Measurements from ENCODE around the gene PSMD3.
"Not testable (repeated sequence)": the region's sequence is repeated elsewhere in the genome, so short reads cannot be mapped to it uniquely, and the experiment has no call there.

Gene PSMD3

DNA sequence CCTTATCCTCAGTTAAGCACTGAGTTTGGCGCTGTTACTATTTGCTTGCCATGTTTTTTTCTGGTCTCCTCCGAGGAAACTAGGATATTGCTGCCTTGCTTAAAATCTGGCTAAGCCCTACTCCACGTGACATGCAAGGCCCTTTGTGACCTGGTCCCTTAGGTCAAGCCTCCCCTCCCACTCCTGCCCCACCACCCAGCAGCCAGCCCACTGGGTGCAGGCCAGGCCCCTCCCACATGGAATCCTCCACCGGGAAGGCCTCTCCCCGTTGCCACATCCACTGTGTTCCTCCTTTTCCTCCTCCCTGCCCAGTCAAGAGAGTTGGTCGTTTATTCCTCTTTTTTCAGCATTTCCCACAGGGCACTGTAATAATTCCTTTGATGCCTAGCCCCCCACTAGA, 16.2 kb downstream of the PSMD3 start:
- DNase-seq (ENCODE audit: low read depth) = no peak

DNA sequence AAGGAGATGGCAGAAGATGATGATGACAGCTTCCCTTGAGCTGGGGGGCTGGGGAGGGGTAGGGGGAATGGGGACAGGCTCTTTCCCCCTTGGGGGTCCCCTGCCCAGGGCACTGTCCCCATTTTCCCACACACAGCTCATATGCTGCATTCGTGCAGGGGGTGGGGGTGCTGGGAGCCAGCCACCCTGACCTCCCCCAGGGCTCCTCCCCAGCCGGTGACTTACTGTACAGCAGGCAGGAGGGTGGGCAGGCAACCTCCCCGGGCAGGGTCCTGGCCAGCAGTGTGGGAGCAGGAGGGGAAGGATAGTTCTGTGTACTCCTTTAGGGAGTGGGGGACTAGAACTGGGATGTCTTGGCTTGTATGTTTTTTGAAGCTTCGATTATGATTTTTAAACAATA, 16.9 kb downstream of the PSMD3 start:
- no peak for DNase-seq (ENCODE audit: low read depth)

DNA sequence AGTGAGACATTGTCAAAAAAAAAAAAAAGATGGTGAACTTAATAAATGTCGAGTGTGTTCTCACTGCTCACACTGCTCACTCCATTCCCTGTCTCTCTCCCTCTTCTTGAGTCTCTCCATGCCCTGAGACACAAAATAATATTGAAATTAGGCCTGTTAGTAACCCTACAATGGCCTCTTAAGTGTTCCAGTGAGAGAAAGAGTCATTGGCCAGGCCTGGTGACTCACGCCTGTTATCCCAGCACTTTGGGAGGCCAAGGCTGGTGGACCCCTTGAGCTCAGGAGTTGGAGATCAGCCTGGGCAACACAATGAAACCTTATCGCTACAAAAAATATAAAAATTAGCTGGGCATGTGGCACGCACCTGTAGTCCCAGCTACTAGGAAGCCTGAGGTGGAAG, 18.5 kb downstream of the PSMD3 start:
- DNase-seq (ENCODE audit: low read depth) = no peak

DNA sequence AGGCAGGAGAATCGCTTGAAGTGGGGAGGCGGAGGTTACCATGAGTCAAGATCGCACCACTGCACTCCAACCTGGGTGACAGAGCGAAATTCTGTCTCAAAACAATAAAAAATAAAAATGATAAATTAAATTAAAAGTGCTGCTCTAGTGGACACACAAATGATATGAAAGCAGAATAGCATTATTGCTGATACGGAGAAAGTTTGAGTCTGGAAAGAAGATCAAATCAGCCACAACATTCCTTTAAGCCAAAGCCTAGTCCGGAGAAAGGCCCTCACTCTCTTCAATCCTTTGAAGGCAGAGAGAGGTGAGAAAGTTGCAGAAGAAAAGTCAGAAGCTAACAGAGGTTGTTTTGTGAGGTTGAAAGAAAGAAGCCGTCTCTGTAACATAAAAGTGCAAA, 19.6 kb downstream of the PSMD3 start:
- DNase-seq (ENCODE audit: low read depth) = no peak

DNA sequence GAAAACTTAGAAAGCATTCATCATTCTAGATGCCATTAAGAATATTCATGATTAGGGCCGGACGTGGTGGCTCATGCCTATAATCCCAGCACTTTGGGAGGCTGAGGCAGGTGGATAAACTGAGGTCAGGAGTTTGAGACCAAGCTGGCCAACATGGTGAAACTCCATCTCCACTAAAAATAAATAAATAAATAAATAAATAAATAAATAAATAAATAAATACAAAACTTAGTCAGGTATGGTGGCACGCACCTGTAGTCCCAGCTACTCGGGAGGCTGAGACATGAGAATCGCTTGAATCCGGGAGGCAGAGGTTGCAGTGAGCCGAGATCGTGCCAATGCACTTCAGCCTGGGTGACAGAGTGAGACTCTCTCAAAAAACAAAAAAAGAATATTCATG, 20.7 kb downstream of the PSMD3 start:
- DNase-seq (ENCODE audit: low read depth) = not testable (repeated sequence)

DNA sequence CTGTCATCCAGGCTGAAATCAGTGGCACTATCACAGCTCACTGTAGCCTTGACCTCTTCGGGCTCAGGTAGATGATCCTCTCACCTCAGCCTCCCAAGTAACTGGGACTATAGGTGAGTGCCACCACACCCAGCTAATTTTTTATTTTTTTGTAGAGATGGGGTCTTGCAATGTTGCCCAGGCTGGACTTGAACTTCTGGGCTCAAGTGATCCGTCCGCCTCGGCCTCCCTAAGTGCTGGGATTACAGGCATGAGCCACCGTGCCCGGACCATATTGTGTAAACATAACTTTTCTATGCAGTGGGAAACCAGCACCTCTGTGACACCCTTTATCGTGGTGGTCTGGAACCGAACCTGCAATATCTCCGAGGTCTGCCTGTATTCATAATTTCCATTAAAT, 23.5 kb downstream of the PSMD3 start:
- no peak for DNase-seq (ENCODE audit: low read depth)

DNA sequence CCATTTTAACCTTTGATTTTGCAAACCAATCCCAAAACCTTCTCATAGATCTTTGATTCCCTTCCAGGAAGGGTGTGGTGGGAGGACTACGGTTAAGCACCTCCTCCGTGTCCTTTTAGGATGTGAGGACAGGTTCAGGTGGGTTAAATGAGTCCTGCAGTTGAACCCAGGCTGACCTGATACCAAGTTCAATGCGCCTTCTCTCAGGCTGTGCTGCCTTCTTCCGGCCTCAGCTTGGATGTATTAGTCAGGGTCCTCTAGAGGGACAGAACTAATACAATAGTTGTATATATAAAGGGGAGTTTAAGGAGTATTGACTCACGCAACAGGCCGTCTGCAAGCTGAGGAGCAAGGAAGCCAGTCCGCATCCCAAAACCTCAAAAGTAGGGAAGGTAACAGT, 24.1 kb downstream of the PSMD3 start:
- DNase-seq (ENCODE audit: low read depth) = no peak

DNA sequence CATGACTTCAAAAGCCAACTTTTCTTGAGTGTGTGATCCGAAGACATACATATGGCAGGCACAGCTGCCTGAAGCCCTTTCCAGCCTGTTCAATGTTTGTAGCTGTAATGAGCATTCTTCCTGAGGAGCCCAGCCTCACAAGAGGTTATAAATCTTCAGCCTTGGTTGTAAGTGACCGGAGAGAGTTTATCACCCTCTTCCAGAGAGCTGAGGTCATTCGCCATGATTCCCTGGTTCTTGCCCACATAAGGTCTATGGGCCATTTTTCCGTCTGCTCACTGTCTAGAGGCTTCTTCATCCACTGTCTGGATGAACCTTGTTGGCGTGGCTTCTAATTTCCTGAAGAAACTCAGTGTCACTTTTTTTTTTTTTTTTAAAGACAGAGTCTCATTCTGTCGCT, 24.9 kb downstream of the PSMD3 start:
- DNase-seq (ENCODE audit: low read depth) = no peak

DNA sequence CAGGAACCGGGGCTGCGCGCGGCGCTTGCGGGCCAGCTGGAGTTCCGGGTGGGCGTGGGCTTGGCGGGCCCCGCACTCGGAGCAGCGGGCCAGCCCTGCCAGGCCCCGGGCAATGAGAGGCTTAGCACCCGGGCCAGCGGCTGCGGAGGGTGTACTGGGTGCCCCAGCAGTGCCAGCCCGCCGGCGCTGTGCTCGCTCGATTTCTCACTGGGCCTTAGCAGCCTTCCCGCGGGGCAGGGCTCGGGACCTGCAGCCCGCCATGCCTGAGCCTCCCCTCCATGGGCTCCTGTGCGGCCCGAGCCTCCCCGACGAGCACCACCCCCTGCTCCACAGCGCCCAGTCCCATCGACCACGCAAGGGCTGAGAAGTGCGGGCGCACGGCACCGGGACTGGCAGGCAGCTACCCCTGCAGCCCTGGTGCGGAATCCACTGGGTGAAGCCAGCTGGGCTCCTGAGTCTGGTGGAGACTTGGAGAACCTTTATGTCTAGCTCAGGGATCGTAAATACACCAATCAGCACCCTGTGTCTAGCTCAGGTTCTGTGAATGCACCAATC, 30.4 kb downstream of the PSMD3 start:
- not testable (repeated sequence) for DNase-seq (ENCODE audit: low read depth)

DNA sequence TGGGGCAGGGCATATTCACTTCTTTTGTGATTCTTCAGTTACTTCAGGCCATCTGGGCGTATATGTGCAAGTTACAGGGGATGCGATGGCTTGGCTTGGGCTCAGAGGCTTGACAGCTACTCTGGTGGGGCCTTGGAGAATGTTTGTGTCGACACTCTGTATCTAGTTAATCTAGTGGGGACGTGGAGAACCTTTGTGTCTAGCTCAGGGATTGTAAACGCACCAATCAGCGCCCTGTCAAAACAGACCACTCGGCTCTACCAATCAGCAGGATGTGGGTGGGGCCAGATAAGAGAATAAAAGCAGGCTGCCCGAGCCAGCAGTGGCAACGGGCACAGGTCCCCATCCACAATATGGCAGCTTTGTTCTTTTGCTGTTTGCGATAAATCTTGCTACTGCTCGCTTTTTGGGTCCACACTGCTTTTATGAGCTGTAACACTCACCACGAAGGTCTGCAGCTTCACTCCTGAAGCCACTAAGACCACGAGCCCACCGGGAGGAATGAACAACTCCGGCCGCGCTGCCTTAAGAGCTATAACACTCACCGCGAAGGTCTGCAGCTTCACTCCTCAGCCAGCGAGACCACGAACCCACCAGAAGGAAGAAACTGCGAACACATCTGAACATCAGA, 31.5 kb downstream of the PSMD3 start:
- not testable (repeated sequence) for DNase-seq (ENCODE audit: low read depth)

DNA sequence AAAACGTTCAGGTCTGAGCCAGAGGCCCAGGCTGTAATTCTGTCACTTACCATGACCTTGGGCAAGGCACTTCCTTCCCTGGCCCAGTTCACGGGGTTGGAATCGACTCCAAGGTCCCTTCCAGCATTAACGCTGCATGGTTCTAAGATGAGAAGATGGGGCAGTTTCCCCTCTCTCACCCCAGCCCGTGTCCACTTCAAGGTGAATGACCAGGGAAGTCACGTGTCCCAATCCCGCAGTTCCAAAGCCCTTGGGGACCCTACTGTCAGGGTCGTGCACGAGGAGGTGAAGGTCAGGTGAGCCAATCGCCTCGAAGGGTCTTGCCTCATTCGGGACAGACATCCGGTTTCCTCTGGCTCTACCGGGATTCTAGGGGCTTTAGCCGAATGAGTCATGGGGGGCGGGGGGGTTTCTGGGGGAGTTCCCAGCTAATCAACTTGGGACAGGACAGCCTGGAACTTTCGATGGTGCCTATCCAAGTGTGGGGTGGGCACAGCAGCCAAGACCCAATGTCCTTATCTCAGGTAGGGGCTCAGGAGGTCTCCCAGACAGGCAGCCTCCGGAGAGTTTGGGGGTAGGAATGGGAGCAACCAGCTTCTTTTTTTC, 33.9 kb downstream of the PSMD3 start:
- no peak for DNase-seq (ENCODE audit: low read depth)

DNA sequence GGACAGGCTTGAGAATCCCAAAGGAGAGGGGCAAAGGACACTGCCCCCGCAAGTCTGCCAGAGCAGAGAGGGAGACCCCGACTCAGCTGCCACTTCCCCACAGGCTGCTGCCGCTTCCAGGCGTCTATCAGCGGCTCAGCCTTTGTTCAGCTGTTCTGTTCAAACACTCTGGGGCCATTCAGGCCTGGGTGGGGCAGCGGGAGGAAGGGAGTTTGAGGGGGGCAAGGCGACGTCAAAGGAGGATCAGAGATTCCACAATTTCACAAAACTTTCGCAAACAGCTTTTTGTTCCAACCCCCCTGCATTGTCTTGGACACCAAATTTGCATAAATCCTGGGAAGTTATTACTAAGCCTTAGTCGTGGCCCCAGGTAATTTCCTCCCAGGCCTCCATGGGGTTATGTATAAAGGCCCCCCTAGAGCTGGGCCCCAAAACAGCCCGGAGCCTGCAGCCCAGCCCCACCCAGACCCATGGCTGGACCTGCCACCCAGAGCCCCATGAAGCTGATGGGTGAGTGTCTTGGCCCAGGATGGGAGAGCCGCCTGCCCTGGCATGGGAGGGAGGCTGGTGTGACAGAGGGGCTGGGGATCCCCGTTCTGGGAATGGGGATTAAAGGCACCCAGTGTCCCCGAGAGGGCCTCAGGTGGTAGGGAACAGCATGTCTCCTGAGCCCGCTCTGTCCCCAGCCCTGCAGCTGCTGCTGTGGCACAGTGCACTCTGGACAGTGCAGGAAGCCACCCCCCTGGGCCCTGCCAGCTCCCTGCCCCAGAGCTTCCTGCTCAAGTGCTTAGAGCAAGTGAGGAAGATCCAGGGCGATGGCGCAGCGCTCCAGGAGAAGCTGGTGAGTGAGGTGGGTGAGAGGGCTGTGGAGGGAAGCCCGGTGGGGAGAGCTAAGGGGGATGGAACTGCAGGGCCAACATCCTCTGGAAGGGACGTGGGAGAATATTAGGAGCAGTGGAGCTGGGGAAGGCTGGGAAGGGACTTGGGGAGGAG, 34.7 kb downstream of the PSMD3 start, which contains the start of gene CSF3:
Gene CSF3 (plus strand): TSS at position 436 of the 993 bp plus-strand sequence. CDS start 35 bp downstream, at position 471.
- DNase-seq (ENCODE audit: low read depth) = no peak

DNA sequence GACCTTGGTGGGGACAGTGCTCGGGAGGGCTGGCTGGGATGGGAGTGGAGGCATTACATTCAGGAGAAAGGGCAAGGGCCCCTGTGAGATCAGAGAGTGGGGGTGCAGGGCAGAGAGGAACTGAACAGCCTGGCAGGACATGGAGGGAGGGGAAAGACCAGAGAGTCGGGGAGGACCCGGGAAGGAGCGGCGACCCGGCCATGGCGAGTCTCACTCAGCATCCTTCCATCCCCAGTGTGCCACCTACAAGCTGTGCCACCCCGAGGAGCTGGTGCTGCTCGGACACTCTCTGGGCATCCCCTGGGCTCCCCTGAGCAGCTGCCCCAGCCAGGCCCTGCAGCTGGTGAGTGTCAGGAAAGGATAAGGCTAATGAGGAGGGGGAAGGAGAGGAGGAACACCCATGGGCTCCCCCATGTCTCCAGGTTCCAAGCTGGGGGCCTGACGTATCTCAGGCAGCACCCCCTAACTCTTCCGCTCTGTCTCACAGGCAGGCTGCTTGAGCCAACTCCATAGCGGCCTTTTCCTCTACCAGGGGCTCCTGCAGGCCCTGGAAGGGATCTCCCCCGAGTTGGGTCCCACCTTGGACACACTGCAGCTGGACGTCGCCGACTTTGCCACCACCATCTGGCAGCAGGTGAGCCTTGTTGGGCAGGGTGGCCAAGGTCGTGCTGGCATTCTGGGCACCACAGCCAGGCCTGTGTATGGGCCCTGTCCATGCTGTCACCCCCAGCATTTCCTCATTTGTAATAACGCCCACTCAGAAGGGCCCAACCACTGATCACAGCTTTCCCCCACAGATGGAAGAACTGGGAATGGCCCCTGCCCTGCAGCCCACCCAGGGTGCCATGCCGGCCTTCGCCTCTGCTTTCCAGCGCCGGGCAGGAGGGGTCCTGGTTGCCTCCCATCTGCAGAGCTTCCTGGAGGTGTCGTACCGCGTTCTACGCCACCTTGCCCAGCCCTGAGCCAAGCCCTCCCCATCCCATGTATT, 35.7 kb downstream of the PSMD3 start:
- no peak for DNase-seq (ENCODE audit: low read depth)

DNA sequence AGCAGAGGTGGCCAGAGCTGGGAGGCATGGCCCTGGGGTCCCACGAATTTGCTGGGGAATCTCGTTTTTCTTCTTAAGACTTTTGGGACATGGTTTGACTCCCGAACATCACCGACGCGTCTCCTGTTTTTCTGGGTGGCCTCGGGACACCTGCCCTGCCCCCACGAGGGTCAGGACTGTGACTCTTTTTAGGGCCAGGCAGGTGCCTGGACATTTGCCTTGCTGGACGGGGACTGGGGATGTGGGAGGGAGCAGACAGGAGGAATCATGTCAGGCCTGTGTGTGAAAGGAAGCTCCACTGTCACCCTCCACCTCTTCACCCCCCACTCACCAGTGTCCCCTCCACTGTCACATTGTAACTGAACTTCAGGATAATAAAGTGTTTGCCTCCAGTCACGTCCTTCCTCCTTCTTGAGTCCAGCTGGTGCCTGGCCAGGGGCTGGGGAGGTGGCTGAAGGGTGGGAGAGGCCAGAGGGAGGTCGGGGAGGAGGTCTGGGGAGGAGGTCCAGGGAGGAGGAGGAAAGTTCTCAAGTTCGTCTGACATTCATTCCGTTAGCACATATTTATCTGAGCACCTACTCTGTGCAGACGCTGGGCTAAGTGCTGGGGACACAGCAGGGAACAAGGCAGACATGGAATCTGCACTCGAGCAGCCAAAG, 36.9 kb downstream of the PSMD3 start:
- DNase-seq (ENCODE audit: low read depth) = no peak

DNA sequence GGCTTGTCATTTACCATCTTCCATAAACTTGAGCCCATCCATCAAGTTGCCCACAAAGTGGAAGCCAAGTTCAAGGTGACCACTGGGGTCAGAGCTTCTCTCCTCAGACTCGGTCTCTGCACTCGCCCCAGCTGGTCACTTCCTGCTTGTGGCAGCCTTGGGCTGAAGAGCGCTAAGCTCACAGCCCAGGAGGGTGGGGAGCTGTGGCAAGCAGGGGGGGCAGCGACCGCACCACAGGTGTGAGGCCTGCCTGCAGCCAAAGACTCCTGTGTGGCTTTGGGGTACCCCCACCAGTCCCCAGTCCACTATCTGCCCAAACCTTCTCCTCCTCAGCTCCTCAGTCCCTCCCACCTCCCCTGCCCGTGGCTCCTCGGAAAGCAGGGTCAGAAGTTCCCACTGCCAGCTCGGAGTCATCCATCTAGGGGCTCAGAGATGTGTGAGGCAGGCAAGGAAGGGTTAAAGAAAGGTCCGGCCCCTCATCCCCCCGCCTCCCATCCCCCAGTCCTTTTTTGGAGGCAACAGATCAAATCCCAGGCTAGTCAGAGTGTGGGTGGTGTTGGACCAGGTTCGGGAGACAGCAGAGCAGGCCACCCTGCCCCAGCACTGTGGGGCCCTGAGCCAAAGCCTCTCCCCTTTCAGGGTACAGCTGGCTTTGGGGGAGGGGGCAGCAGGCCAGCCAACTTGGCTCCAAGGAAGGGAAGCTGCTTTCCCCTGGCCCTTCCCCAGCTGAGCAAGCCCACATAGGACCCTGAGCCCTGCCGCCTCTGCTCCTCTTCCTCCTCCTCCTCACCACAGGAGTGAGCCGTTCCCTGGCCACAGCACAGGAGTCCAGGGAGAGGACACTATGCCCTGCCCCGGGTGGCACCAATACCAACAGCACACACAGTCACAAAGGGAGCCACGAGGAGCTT, 37.9 kb downstream of the PSMD3 start:
- peak; percentile 8 for DNase-seq (ENCODE audit: low read depth)

DNA sequence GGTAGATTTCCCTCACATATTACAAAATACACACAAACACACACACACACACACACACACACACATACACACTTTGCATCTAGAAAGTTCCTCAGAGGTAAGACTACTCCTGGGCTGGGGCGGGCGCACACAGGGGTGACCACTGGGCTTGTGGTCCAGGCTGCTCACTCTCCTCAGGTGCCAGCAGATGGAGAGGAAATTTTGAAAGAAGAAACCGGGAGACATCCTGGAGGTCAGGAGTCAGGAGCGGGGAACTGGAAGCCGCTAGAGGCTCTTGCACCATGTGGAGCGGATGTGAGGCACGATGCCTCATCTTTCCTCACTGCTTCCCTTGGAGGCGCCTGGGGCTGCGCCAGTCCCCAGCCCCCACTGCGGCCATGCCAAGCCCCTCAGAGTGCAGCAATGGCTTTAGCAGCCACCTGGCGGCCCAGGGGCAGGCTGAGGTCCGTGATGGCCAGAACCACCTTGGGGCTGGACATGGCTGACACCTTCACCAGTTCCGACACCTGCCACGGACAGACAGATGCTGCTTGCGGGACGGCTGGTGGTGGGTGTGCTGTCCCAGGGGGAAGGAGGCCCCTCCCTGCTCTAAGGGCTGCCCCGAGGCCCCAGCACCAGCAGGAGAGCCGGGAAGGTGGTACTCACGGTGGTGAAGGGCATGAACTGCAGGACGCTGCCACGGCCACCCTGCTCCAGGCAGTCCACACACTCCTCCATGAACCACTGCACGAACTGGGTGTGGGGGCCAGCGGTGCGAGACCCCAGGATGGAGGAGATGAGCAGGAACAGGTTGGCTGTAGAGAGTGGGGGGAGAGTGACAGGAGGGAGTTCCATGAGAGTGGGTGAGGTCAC, 38.8 kb downstream of the PSMD3 start:
- no peak for DNase-seq (ENCODE audit: low read depth)

DNA sequence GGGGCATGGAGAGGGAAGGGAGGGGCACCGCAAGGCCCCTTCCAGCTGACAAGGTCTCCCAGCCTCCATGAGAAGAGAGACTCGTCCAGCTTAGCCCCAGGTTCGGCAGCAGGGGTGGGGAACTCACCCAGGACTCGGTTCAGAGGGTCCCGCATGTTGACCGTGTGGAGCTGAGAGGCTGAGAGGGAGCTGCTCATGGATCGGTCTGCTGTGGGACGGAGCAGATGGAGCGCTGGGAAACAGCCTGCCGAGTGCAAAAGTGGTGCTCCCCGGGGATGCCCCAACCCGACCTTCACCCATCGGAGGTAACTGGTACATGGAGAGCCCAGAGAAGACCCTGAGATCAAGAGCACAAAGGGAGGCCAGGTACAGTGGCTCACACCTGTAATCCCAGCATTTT, 39.5 kb downstream of the PSMD3 start:
- no peak for DNase-seq (ENCODE audit: low read depth)

DNA sequence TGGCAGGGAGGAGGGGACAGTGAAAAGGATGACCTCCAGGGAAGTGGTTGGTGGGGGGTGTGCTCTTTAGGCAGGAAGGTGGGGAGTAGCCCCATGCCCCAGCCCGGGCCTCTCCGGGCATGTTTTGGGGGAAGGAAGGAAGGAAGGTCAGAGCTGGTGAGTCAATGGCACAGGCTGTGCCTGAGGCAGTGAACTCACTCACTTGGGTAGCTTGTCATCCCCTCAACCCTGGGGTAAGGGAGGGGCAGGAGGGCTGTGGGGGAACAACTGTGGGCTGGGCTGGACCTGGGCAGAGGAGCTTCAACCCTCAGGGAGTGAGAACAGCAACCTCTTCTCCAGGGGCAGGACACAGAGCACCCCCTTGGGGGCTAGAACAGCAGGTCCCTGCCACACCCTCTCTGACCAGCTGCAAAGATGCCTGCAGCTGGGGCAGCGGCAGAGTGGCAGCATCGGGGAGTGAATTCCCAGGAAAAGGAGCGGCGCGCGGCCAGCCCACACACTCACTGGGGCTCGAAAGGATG, 40.9 kb downstream of the PSMD3 start:
- DNase-seq (ENCODE audit: low read depth) = no peak

Measured in CMK (cell line).